A673 (cell line): ENCODE data around the gene TMC3. TPM values are rescaled to one million over a fixed set of nuclear protein-coding genes. Genes with fewer than 3 reads are reported as not detected.

Source experiments
- BruUV-seq: library from RNA; stranded (reverse); fragments of 400-500 nt; replicated peaks from 2 replicates; lab custom pipeline; 2021; lab: Mats Ljungman, UMichigan
- CTCF ChIA-PET: fragments of 300-600 bp; sonication (Branson Sonifier 250); formaldehyde crosslinking; loops from one replicate; lab custom pipeline; 2022; ENCODE audit warnings: antibody characterized with exemption; lab: Charles Lee
- POLR2A ChIA-PET: fragments of 300-600 bp; sonication (Branson Sonifier 250); formaldehyde crosslinking; loops from one replicate; lab custom pipeline; 2022; ENCODE audit warnings: antibody characterized with exemption; ENCODE audit not compliant: low non-redundant PET; lab: Charles Lee
- DNase-seq: peaks from one replicate; pipeline ENCODE4 v3.0.0-alpha.2; 2015; ENCODE audit warnings: low spot score
- H3K27ac ChIP-seq: fragments of 200-600 bp; sonication (generic); 2 replicates; pipeline ENCODE4 v1.5.1; 2016; ENCODE audit warnings: mixed run types, low read depth, mild to moderate bottlenecking, mixed read lengths, antibody characterized with exemption, low read length; ENCODE audit not compliant: poor library complexity, severe bottlenecking
- H3K27me3 ChIP-seq: fragments of 200-600 bp; sonication (generic); replicated peaks from 2 replicates; pipeline ENCODE4 v1.6.1; 2017; ENCODE audit warnings: mixed run types, low read depth, mild to moderate bottlenecking, mixed read lengths, antibody characterized with exemption, low read length; ENCODE audit not compliant: insufficient read depth, poor library complexity
- H3K36me3 ChIP-seq: fragments of 200-600 bp; sonication (generic); 2 replicates; pipeline ENCODE4 v1.6.1; 2016; ENCODE audit warnings: mixed run types, mild to moderate bottlenecking, mixed read lengths, antibody characterized with exemption, low read length; ENCODE audit not compliant: insufficient read depth, poor library complexity, severe bottlenecking
- H3K4me1 ChIP-seq: fragments of 200-600 bp; sonication (generic); 2 replicates; pipeline ENCODE4 v1.6.1; 2017; ENCODE audit warnings: mixed run types, mild to moderate bottlenecking, mixed read lengths, antibody characterized with exemption, low read length; ENCODE audit not compliant: insufficient read depth, poor library complexity, severe bottlenecking
- H3K4me3 ChIP-seq: fragments of 200-600 bp; sonication (generic); 2 replicates; pipeline ENCODE4 v1.5.1; 2016; ENCODE audit warnings: low read depth, mixed run types, mild to moderate bottlenecking, mixed read lengths, low read length; ENCODE audit not compliant: poor library complexity, severe bottlenecking
- H3K9me3 ChIP-seq: fragments of 200-600 bp; sonication (generic); 2 replicates; pipeline ENCODE4 v1.6.1; 2016; ENCODE audit warnings: mixed run types, low read depth, mild to moderate bottlenecking, mixed read lengths, antibody characterized with exemption, low read length; ENCODE audit not compliant: poor library complexity, severe bottlenecking
- CTCF ChIP-seq: fragments of 300-800, 200-600 bp; sonication (generic); conservative IDR thresholded peaks from 2 replicates; pipeline ENCODE4 v1.5.1; 2017; ENCODE audit warnings: low read depth, mild to moderate bottlenecking, antibody characterized with exemption, low read length, moderate library complexity, mixed read lengths
- EZH2 ChIP-seq: fragments of 200-600 bp; sonication (generic); IDR thresholded peaks from 2 replicates; pipeline ENCODE4 v1.6.1; 2017; ENCODE audit warnings: borderline replicate concordance, low read depth, mild to moderate bottlenecking, mixed read lengths, antibody characterized with exemption, low read length; ENCODE audit not compliant: poor library complexity, severe bottlenecking
- intact Hi-C: fragments of 100-400 bp; cut with micrococcal nuclease; formaldehyde crosslinking; loops from one replicate; pipeline ENCODE4 v1.10.0; 2022; ENCODE audit not compliant: unreplicated experiment
- total RNA-seq: library from RNA; stranded (reverse); gene quantifications from 2 replicates; pipeline ENCODE4 v1.2.3, GENCODE V29; 2021

Gene TMC3
- total RNA-seq, 1 experiment from 2014 or later, result not detected

DNA sequence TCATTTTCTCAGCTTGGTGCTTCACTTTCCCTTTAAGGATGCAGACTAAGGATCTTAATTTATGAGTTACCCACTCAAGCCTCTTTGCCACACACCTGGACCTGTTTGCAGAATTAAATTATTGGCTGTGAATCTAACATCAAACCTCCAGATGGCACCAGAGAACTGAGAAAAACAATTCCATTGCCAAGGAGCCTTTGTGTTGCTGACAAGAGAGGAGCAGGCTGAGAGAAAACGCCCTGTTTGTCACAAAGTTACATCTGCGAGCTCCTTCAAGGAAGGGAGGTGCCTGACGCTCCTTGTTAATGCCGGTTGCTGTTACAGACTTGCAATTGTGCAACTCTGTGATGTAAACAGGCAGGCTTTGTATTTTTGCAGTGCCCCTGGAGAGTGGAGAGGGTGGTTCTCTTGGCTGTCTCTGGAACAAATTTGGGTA lies 36.3 kb upstream of the TMC3 start:
- Histone ChIP-seq H3K9me3 (no peaks in the 10 kb centered on the region), H3K4me1 (no peaks in the 10 kb centered on the region), H3K27ac (no peak overlapping the region), H3K36me3 (no peaks in the 10 kb centered on the region), H3K4me3 (no peak overlapping the region), H3K27me3 (peaks cover 38% of the 10 kb centered on the region)
- peak; percentile 63 for TF ChIP-seq CTCF
- TF ChIP-seq EZH2, result no peak
- ChIA-PET CTCF (interaction anchor here (0.7 to 1.2 kb wide), 2 partner anchors 144 to 408 kb away, joined by 3 to 7 read pairs; no protein-coding TSS in a partner anchor), POLR2A (no interaction called here)
- peak; percentile 73 for DNase-seq
- no TSS peak for BruUV-seq
- intact Hi-C loops, result loop anchor here (2.0 to 10.0 kb wide), 2 partner anchors 634 to 788 kb away; partner anchors contain the start of gene MEX3B

DNA sequence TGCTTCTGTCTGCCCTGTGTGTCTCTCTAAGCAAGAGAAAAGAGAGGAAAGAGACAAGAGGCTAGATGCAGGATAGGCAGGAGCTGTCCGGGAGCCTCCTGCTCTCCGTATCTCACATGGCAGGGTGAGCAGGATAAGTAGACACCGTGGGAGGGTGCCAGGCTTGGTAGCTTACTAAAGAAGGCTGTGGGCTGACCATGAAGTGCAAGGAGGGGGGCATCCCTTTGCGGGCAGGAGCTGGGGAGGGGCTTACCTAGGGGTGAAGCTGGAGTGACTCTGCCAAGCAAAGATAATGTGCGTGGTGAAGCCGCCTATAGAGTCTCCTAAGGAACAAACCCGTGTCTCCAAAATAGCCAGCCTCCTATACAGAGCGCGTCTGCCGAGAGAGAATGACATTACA lies 33.7 kb upstream of the TMC3 start:
- TF ChIP-seq CTCF, result no peak
- TF ChIP-seq EZH2, result no peak
- Histone ChIP-seq H3K4me1 (no peaks in the 10 kb centered on the region), H3K4me3 (no peak overlapping the region), H3K27me3 (peaks cover 38% of the 10 kb centered on the region), H3K27ac (no peak overlapping the region), H3K9me3 (no peaks in the 10 kb centered on the region), H3K36me3 (no peaks in the 10 kb centered on the region)
- intact Hi-C loops, result no loop called here
- BruUV-seq, result no TSS peak
- no peak for DNase-seq
- POLR2A ChIA-PET, result no interaction called here
- CTCF ChIA-PET, result interaction anchor here (1.4 kb wide), 1 partner anchor 141 kb away, joined by 3 read pairs; no protein-coding TSS in a partner anchor

GRCh38 chr15:81407176-81407575 lies 33.2 kb upstream of the TMC3 start:
- intact Hi-C loops, result no loop called here
- H3K9me3 ChIP-seq, result no peaks in the 10 kb centered on the region
- peaks cover 32% of the 10 kb centered on the region for H3K27me3 ChIP-seq
- H3K4me3 ChIP-seq, result no peak overlapping the region
- DNase-seq, result no peak
- no TSS peak for BruUV-seq
- no peaks in the 10 kb centered on the region for H3K36me3 ChIP-seq
- no peak for TF ChIP-seq EZH2
- no peak for TF ChIP-seq CTCF
- H3K4me1 ChIP-seq, result no peaks in the 10 kb centered on the region
- ChIA-PET CTCF (interaction anchor here (1.4 kb wide), 1 partner anchor 141 kb away, joined by 3 read pairs; no protein-coding TSS in a partner anchor), POLR2A (no interaction called here)
- H3K27ac ChIP-seq, result no peak overlapping the region
